Measurements from ENCODE around the gene OSBPL9.

DNA sequence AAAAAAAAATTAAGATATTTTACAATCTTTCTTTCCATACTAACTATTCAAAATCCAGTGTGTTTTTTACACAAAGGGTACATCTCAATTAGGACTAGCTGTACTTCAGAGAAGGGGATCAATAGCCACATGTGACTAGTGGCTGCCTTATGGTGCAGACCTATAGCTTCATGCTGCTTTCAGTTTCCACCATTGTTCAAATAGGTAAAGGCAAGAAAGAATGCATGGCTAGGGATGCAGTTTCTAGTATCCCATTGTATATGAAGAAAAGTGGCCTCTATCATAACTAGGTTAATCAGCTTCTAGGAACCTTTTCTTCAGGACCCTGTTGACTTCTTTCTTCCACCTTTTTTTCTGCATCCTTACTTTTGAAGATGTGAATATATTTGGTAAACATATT, 35.7 kb downstream of the OSBPL9 start:
- TF ChIP-seq POLR2A (IDR thresholded peaks at IDR 0.05; ENCODE audit: low read depth, low read length) (no peak), POLR2AphosphoS5 (IDR thresholded peaks at IDR 0.05; ENCODE audit: low read depth, low read length) (no peak), TAF1 (IDR thresholded peaks at IDR 0.05; ENCODE audit: borderline replicate concordance, low read depth, low read length) (no peak)

Data from GM12892 (cell line).